Thyroid gland (tissue), 4 donors: Measurements from ENCODE around the gene LHB.

Experiments
- CTCF ChIP-seq, 6 experiments: fragments of 200-600 bp in 3 of 6; fragments of 450-650 bp in 3 of 6; sonication (generic) in 3 of 6; IDR thresholded peaks; one replicate each; pipeline ENCODE4 v1.5.1; 2016 to 2019; ENCODE audit warnings: antibody characterized with exemption in 6 of 6, mild to moderate bottlenecking in 2 of 6, inconsistent platforms in 1 of 6, moderate library complexity in 1 of 6
- POLR2A ChIP-seq, 2 donors: fragments of 450-650 bp; IDR thresholded peaks; one replicate each; pipeline ENCODE4 v1.6.1; 2017; ENCODE audit warnings: antibody characterized with exemption in 2 of 2, mild to moderate bottlenecking in 2 of 2, moderate library complexity in 1 of 2

- no peak for TF ChIP-seq CTCF (IDR thresholded peaks at IDR 0.05)
- no peak for TF ChIP-seq POLR2A (IDR thresholded peaks at IDR 0.05)
These were observed 49.1 kb upstream of the LHB start for GRCh38 chr19:49065905-49066512.
